HK-2 (cell line): ENCODE results near the gene CBFA2T3.
"Not testable (repeated sequence)": the region's sequence is repeated elsewhere in the genome, so short reads cannot be mapped to it uniquely, and the experiment has no call there.

Experiments
- DNase-seq: peaks from one replicate; pipeline ENCODE4 v3.0.0-alpha.2; 2018; ENCODE audit not compliant: unreplicated experiment

The CBFA2T3 gene

DNA sequence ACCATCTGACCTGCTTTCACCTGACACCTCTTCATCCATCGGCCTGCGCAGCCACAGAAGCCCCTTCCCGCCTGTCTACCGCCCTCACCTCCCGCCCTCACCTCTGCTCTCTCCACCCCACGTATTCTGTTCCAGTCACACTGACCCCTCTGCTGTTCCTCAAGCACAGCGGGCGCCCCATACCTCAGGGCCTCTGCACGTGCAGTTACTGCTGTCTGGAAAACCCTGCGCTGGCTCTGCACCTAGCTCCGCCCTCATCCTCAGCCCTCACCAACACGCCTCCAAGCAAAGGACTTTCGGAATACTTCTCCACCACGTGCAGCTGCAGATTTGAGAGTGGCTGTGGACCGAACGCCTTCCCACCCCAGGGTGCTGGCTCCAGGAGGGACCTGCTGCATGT, 85.9 kb downstream of the CBFA2T3 start:
- DNase-seq, result no peak

DNA sequence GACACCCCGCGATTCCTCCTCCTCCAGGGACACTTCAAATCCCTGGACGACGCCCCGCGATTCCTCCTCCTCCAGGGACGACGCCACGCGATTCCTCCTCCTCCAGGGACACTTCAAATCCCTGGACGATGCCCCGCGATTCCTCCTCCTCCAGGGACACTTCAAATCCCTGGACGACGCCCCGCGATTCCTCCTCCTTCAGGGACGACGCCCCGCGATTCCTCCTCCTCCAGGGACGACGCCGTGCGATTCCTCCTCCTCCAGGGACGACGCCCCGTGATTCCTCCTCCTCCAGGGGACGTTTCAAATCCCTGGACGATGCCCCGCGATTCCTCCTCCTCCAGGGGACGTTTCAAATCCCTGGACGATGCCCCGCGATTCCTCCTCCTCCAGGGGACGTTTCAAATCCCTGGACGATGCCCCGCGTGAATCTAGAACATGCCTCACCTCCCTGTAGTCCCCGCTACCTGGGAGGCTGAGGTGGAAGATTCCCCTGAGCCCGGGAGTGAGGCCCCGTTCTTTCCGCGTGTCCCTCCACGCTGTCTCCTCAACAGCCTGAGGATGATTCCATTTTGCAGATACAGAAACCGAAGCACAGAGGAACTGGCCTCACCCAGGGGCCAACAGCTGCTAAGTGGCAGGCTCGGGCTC, 87.2 kb downstream of the CBFA2T3 start:
- DNase-seq, result not testable (repeated sequence)

GRCh38 chr16:88888461-88889387, 88.3 kb downstream of the CBFA2T3 start:
- no peak for DNase-seq

DNA sequence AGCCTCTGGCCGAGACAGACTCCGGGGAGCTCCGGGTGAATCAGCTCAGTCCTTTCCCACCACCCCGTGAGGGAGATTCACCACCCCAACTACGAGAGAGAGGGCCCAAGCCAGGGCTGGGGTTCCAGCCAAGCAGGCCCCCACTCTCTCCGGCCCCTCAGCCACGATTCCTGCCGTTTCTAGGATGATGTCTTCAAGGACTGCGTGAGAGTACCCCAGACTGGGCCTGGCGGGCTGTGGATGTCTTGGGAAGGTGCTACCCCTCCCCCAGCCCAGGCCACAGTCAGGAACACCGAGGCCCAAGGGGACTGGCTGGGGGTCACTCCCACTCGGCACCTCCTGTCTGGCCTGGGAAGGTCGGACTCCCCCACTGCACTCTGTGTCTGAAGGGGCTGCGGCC, 89.0 kb downstream of the CBFA2T3 start:
- DNase-seq, result no peak

GRCh38 chr16:88886845-88887521, 90.0 kb downstream of the CBFA2T3 start:
- DNase-seq, result no peak

- DNase-seq, result no peak
Measured at GRCh38 chr16:88886420-88886844, 90.6 kb downstream of the CBFA2T3 start.

DNA sequence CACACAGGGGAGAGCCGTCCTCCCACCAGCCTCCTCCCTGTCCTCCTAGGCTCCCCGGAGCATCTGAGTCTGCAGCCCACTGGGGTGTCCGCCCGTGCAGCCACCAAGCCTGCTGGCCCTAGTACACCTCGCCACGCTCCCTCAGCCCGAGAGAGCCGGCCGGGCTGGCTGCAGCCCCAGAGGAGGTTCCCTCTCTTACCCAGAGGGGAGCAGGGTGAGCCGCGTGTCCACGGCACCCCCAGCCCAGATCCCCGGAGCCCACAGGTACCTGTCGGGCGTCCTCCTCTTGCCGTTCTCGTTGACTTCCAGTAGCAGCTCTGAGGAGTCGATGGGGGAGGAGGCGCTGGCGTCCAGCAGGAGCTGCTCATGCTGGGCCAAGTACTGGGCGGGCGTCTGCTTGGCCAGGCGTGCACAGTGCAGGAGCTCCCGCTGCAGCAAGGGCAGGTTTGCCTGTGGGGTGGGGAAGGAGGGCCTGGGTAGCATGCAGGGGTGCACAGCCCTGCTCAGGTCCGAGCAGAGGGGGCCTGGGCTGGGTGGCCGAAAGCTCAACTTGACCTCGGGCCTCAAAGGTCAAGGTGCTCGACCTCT, 91.2 kb downstream of the CBFA2T3 start:
- no peak for DNase-seq

DNA sequence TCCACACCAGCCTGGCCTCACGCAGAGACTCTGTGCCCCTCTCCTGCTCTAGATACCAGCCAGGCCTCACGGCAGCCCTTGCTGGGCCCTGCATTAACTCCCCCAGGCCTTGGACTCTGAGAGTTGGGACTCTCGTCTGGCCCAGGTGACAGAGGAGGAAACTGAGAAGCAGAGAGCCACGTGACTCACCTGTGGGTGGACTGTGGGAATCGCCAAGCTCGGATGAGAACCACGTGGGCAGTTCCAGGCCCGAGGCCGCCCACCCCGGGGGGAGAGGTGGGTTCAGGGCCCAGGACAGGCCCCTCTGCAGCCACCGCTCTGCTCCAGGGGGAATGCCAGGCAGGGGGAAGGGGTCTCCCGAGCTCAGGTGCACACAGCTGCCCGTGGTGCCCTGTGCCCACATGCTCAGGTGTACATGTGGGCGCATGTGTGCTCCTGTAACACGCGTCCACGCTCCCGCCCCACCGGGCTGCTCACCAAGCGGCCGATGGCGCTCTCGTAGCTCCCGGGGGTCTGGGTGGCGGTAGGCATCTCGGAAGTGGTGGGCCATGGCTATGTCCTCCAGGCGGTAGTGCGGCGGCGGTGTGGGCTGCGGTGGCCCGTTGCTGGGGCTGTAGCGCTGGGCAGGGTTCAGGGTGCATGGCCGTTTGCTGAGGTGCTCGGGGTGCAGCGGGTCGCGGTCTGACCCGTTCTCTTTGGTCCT, 92.3 kb downstream of the CBFA2T3 start:
- DNase-seq, result no peak

- DNase-seq, result no peak
Measured at GRCh38 chr16:88883946-88884345, 93.1 kb downstream of the CBFA2T3 start.

DNA sequence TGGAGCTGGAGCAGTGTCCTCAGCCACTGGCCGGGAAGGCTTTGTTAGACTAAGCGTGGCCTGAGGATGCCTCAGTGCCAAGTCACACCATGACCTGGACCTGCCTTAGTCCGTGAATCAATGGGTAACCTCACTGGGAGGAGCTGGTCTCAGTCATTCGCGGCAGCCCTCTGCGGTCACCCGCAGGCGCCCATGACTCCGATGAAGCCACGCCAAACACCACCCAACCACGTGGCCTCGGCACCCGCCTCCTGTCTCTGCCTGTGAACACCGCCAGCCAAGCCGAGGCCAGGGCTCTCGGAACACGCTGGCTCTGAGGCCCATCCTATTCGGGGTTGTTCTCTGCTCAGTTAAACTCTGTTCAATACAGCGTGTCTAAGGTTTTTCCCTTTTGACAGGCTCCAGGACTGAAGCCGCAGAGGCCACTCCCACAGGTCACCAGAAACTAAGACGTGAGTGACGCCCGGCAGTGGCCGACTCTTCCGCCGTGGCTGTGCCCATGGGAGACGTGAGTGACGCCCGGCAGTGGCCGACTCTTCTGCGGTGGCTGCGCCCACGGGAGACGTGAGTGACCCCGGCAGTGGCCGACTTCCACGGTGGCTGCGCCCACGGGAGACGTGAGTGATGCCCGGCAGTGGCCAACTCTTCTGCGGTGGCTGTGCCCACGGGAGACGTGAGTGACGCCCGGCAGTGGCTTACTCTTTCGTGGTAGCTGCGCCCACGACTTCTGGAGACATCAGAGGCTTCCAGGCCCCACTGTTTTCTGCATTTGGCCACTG, 93.7 kb downstream of the CBFA2T3 start:
- DNase-seq, result no peak

GRCh38 chr16:88882358-88883030, 94.5 kb downstream of the CBFA2T3 start:
- DNase-seq, result no peak

GRCh38 chr16:88881675-88882357, 95.2 kb downstream of the CBFA2T3 start:
- no peak for DNase-seq

DNA sequence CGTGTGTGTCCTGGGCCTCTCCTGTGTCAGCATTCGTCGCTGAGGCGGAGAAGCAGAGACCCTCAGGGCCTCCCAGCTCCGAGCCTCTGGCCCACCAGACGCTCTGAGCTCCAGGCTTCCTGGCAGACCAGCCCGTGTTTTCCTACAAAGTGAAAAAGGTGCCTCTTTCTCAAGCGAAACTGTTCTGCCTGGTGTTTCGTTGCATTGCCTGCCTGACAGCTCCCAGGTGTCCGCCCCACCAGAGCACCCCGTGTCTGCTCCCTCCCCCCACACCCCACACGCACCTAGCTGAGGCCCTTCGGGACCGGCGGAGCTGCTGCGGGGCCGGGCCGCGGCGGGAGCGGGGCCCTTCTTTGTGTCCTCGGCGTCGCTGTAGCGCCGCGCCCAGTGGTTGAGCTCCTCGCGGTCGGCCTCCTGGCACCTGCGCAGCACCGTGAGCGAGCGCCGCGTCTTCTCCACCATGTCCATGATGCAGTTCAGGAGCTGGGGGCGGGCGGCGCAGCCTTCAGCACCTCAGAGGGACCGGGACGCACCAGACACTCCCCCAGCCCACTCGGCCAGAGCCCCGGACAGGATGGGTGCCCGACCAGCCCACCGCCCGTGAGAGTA, 95.9 kb downstream of the CBFA2T3 start:
- DNase-seq, result no peak

DNA sequence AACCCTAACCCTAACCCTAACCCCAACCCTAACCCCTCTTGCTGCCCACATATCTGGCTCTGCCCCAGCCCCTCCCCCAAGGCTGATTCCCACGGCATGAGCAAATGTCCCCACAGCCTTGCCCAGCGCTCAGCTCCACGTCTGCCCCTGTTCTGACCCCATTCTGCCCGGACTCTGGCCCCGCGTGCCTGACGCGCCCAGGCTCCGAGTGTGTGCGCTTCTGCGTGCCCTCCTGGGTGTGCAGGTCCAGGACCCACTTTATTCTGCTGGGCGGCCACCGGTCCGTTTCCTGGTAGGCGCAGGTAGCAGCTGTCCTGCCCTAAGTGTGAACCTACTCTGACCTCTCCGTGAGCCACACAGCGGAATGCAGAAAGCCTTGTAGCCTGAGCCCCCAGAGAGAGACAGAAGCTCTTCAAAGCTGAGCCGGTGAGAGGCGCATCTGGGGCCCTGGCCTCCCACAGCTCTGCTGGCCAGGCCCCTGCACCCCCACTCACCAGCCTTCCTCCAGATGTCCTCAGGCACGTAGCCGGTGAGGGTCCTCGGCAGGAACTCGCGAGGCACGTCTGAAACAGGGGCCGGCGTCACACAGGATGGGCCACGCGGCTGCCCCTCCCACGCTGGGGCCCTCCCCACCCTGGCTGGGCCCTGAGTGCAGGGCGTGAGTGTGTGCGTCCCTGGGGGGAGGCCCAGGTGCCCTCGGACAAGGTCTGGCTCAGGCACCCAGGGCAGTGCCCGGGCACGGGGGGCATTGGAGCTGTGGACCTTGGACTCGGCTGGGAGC, 96.6 kb downstream of the CBFA2T3 start:
- DNase-seq, result no peak

GRCh38 chr16:88879788-88880055, 97.3 kb downstream of the CBFA2T3 start:
- DNase-seq, result no peak

DNA sequence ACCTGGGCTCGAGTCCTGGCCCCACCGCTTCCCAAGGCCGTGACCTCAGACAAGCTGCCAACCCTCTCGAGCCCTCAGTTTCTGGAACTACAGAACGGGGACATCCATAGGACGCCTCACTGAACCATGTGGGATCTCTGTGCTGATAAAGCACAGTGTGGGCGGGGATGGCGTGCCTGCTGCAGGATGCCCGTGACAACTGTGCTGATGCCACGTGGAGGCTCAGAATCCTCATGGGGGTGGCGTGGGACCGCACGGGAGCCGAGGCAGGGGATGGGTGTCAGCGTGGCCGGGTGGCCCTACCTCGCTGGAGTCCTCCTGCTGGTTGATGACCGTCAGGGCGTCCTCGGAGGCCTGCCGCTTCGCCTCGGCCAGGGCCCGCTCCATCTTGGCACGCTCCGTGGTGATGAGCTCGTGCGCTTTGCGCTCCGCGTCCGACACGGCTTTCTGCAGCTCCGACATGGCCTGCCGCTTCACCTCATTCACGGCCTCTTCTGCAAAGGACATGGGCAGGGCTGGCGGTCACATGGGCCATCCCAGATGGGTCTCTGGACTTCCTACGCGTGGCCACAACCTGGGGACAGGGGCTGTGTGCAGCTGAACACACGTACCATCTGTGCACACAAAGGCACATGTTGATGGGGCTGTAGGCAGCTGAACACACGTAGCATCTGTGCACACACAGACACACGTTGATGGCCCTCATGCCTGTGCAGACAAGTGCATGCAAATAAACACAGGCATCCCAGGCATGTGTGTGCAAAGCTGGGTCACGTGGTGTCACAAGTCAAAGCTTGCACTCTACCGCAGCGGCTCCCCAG, 97.8 kb downstream of the CBFA2T3 start:
- no peak for DNase-seq

DNA sequence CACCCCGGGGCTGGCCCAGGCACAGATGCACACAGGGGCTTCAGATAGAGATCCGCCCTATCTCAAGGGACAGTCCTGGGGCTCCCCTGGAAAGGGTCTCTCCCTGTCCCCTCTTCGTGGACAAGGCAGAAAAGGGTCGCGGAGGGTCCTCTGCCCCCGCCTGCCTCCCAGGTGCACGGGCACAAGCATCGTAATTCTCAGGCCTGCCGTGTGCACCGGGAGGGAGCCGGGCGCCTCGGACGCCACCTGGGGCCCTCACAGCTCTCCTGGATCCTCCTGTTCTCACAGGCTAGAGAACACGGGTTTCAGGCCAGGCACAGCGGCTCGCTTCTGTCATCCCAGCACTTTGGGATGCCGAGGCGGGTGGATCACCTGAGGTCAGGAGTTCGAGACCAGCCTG, 98.7 kb downstream of the CBFA2T3 start:
- no peak for DNase-seq
